ENCODE data around the gene LDLRAD4.

DNA sequence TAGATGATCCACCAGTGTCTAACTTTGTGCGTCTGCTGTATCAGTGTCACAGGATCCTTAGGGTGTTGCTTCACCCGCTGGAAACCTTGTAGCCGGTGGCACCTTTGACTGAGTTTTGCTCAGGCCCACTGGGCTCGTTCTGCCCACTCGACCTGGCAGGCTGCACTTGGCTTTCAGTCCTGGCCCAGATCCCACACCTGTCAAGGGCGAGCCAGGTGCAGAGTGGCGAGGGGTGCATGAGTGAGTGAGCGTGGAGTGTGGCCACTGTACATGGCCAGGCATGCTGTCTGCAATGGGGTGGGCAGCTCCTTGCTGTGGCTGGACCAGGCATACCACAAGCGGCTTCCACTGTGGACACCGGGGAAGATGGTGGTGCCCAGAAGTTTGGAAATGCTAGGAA, 328.8 kb downstream of the LDLRAD4 start:
- TF ChIP-seq, protein P1, sequence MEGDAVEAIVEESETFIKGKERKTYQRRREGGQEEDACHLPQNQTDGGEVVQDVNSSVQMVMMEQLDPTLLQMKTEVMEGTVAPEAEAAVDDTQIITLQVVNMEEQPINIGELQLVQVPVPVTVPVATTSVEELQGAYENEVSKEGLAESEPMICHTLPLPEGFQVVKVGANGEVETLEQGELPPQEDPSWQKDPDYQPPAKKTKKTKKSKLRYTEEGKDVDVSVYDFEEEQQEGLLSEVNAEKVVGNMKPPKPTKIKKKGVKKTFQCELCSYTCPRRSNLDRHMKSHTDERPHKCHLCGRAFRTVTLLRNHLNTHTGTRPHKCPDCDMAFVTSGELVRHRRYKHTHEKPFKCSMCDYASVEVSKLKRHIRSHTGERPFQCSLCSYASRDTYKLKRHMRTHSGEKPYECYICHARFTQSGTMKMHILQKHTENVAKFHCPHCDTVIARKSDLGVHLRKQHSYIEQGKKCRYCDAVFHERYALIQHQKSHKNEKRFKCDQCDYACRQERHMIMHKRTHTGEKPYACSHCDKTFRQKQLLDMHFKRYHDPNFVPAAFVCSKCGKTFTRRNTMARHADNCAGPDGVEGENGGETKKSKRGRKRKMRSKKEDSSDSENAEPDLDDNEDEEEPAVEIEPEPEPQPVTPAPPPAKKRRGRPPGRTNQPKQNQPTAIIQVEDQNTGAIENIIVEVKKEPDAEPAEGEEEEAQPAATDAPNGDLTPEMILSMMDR (IDR thresholded peaks at IDR 0.05): no peak
- TF ChIP-seq POLR2A (IDR thresholded peaks at IDR 0.05) (no peak), EP300 (IDR thresholded peaks at IDR 0.05) (no peak)

Data from tibial nerve (tissue), 4 donors.